H1 (cell line): ENCODE data around the gene C18orf63. TPM values are rescaled to one million over a fixed set of nuclear protein-coding genes. Genes with fewer than 3 reads are reported as not detected.

Experiments used
- CTCF ChIA-PET: fragments of 300-600 bp; sonication (Branson Sonifier 250); formaldehyde crosslinking; loops from one replicate; lab custom pipeline; 2021; ENCODE audit not compliant: partially characterized antibody; lab: Charles Lee
- POLR2A ChIA-PET: fragments of 300-600 bp; sonication (Branson Sonifier 250); formaldehyde crosslinking; loops from one replicate; lab custom pipeline; 2021; ENCODE audit warnings: inconsistent platforms; ENCODE audit not compliant: partially characterized antibody; lab: Charles Lee
- DNase-seq, 2 experiments: peaks; one replicate each; pipeline versions ENCODE4 v3.0.0 to v3.0.0-alpha.2; 2010 to 2022; ENCODE audit warnings: low spot score in 2 of 2, low read depth in 1 of 2, mixed read lengths in 1 of 2
- FAIRE-seq: peaks from 2 replicates; lab custom pipeline; 2011; peaks lifted over from hg19 to GRCh38; lab: Jason Lieb, UNC
- H2AFZ ChIP-seq: 2 replicates; pipeline ENCODE4 v1.8.1; 2012; ENCODE audit warnings: low read length, inconsistent platforms
- H2AK5ac ChIP-seq: 2 replicates; pipeline ENCODE4 v1.6.1; 2013; ENCODE audit warnings: low read depth, low read length
- H2BK120ac ChIP-seq: replicated peaks from 2 replicates; pipeline ENCODE3; 2013; ENCODE audit warnings: low read depth, low read length, inconsistent platforms
- H2BK12ac ChIP-seq: 2 replicates; pipeline ENCODE4 v1.6.1; 2013; ENCODE audit warnings: low read depth, low read length
- H2BK15ac ChIP-seq: 2 replicates; pipeline ENCODE4 v1.6.1; 2013; ENCODE audit warnings: low read length
- H2BK20ac ChIP-seq: 2 replicates; pipeline ENCODE4 v1.6.1; 2013; ENCODE audit warnings: low read length
- H2BK5ac ChIP-seq: 2 replicates; pipeline ENCODE4 v1.6.1; 2013; ENCODE audit warnings: low read depth, low read length
- H3K14ac ChIP-seq: 2 replicates; pipeline ENCODE4 v1.6.1; 2013; ENCODE audit warnings: inconsistent platforms; ENCODE audit not compliant: insufficient read length
- H3K18ac ChIP-seq: 2 replicates; pipeline ENCODE4 v1.6.1; 2013; ENCODE audit warnings: low read length; ENCODE audit errors: extremely low read depth
- H3K23ac ChIP-seq: 2 replicates; pipeline ENCODE4 v1.6.1; 2013; ENCODE audit warnings: inconsistent platforms; ENCODE audit not compliant: insufficient read length
- H3K23me2 ChIP-seq: 2 replicates; pipeline ENCODE4 v1.6.1; 2013; ENCODE audit warnings: low read depth, low read length
- H3K27ac ChIP-seq: 2 replicates; pipeline ENCODE4 v1.6.1; 2011; ENCODE audit warnings: low read depth, low read length, inconsistent platforms
- H3K27me3 ChIP-seq, 4 experiments: replicated peaks in 1 of 4; 1 replicate in 1 of 4; 2 replicates in 3 of 4; pipeline versions ENCODE4 v1.6.1 to v1.8.1; 2011 to 2013; ENCODE audit warnings: low read length in 3 of 4, mild to moderate bottlenecking in 3 of 4, inconsistent platforms in 2 of 4, mixed read lengths in 2 of 4, moderate library complexity in 1 of 4; ENCODE audit not compliant: control insufficient read depth in 3 of 4, insufficient read depth in 3 of 4; ENCODE audit errors: extremely low read depth in 1 of 4
- H3K36me3 ChIP-seq, 4 experiments: 2 replicates each; pipeline versions ENCODE4 v1.6.1 to v1.8.1; 2011 to 2013; ENCODE audit warnings: mild to moderate bottlenecking in 4 of 4, low read length in 3 of 4, moderate library complexity in 2 of 4, control low read depth in 1 of 4, inconsistent platforms in 1 of 4; ENCODE audit not compliant: insufficient read depth in 4 of 4, control insufficient read depth in 2 of 4
- H3K4ac ChIP-seq: replicated peaks from 2 replicates; pipeline ENCODE3; 2013; ENCODE audit warnings: low read length, low read depth, mixed read lengths, inconsistent platforms; ENCODE audit not compliant: insufficient read length
- H3K4me1 ChIP-seq, 4 experiments: replicated peaks in 1 of 4; 1 replicate in 1 of 4; 2 replicates in 3 of 4; pipeline versions ENCODE4 v1.6.1 to v1.8.1; 2011 to 2013; ENCODE audit warnings: low read length in 3 of 4, inconsistent platforms in 2 of 4, mixed read lengths in 1 of 4; ENCODE audit not compliant: insufficient read depth in 4 of 4, control insufficient read depth in 3 of 4
- H3K4me2 ChIP-seq, 2 experiments: 2 replicates each; pipeline versions ENCODE4 v1.6.1 to v1.8.1; 2011 to 2013; ENCODE audit warnings: low read depth in 2 of 2, low read length in 2 of 2, control low read depth in 1 of 2, inconsistent platforms in 1 of 2, mild to moderate bottlenecking in 1 of 2; ENCODE audit not compliant: insufficient read depth in 1 of 2
- H3K4me3 ChIP-seq, 4 experiments: fragments of 200-600, 300-600 bp in 1 of 4; sonication (generic), shearing (Covaris generic), sonication (Bioruptor Twin) in 1 of 4; 2 replicates each; pipeline versions ENCODE4 v1.5.1 to v1.8.1; 2011 to 2016; ENCODE audit warnings: low read length in 4 of 4, low read depth in 3 of 4, control low read depth in 2 of 4, inconsistent platforms in 2 of 4, mild to moderate bottlenecking in 2 of 4, mixed read lengths in 1 of 4, moderate library complexity in 1 of 4; ENCODE audit not compliant: insufficient read depth in 2 of 4; ENCODE audit errors: extremely low read depth in 1 of 4
- H3K56ac ChIP-seq: replicated peaks from 2 replicates; pipeline ENCODE3; 2013; ENCODE audit warnings: low read depth, mild to moderate bottlenecking, mixed read lengths, low read length, inconsistent platforms; ENCODE audit not compliant: insufficient read length
- H3K79me1 ChIP-seq: 2 replicates; pipeline ENCODE4 v1.6.1; 2013; ENCODE audit warnings: low read depth, low read length, control low read depth
- H3K79me2 ChIP-seq, 2 experiments: 2 replicates each; pipeline versions ENCODE4 v1.6.1 to v1.8.1; 2012 to 2013; ENCODE audit warnings: low read length in 2 of 2, mild to moderate bottlenecking in 2 of 2, inconsistent platforms in 1 of 2; ENCODE audit not compliant: insufficient read depth in 2 of 2, control insufficient read depth in 1 of 2
- H3K9ac ChIP-seq, 4 experiments: replicated peaks in 1 of 4; 1 replicate in 1 of 4; 2 replicates in 3 of 4; pipeline versions ENCODE4 v1.6.1 to v1.8.1; 2011 to 2013; ENCODE audit warnings: low read depth in 3 of 4, low read length in 3 of 4, control low read depth in 2 of 4, mild to moderate bottlenecking in 2 of 4, moderate library complexity in 2 of 4, inconsistent platforms in 1 of 4; ENCODE audit errors: extremely low read depth in 1 of 4
- H3K9me3 ChIP-seq, 2 experiments: 2 replicates each; pipeline versions ENCODE4 v1.6.1 to v1.8.1; 2012 to 2013; ENCODE audit warnings: mild to moderate bottlenecking in 2 of 2, moderate library complexity in 2 of 2, control low read depth in 1 of 2, inconsistent platforms in 1 of 2, low read depth in 1 of 2, low read length in 1 of 2, mixed read lengths in 1 of 2; ENCODE audit not compliant: insufficient read depth in 2 of 2
- H4K20me1 ChIP-seq, 2 experiments: replicated peaks in 1 of 2; 2 replicates each; pipeline versions ENCODE3 to v1.8.1; 2011 to 2013; ENCODE audit warnings: inconsistent platforms in 2 of 2, low read length in 2 of 2, mild to moderate bottlenecking in 1 of 2; ENCODE audit not compliant: insufficient read depth in 2 of 2, control insufficient read depth in 1 of 2
- H4K5ac ChIP-seq: 2 replicates; pipeline ENCODE4 v1.6.1; 2013; ENCODE audit warnings: low read length, low read depth, mixed read lengths, inconsistent platforms; ENCODE audit not compliant: insufficient read length
- H4K8ac ChIP-seq: 2 replicates; pipeline ENCODE4 v1.8.0; 2013; ENCODE audit warnings: mild to moderate bottlenecking, moderate library complexity, low read length, inconsistent platforms; ENCODE audit not compliant: insufficient read depth; ENCODE audit errors: extremely low read depth
- H4K91ac ChIP-seq: replicated peaks from 2 replicates; pipeline ENCODE3; 2013; ENCODE audit warnings: low read length, mixed read lengths, inconsistent platforms; ENCODE audit not compliant: insufficient read length
- CEBPB ChIP-seq: IDR thresholded peaks from 2 replicates; pipeline ENCODE4 v1.6.1; 2012; ENCODE audit warnings: low read depth, low read length
- CHD1 ChIP-seq: IDR thresholded peaks from 2 replicates; pipeline ENCODE4 v1.6.1; 2012; ENCODE audit warnings: low read depth, low read length, improper control_type of control experiment
- CTCF ChIP-seq, 3 experiments: IDR thresholded peaks; 1 replicate in 2 of 3; 2 replicates in 1 of 3; pipeline versions ENCODE4 v1.5.1 to v1.6.1; 2011; ENCODE audit warnings: low read length in 3 of 3, mild to moderate bottlenecking in 3 of 3, inconsistent platforms in 2 of 3, low read depth in 1 of 3, moderate library complexity in 1 of 3; ENCODE audit not compliant: insufficient read depth in 1 of 3; ENCODE audit errors: control extremely low read depth in 1 of 3
- HDAC6 ChIP-seq: IDR thresholded peaks from one replicate; pipeline ENCODE4 v1.7.1; 2012; ENCODE audit warnings: low read depth, mild to moderate bottlenecking, inconsistent platforms, low read length, moderate library complexity
- JUND ChIP-seq: IDR thresholded peaks from 2 replicates; pipeline ENCODE4 v1.6.1; 2011; ENCODE audit warnings: mild to moderate bottlenecking, improper control_type of control experiment, low read length
- KDM1A ChIP-seq: fragments of 200-600, 300-600 bp; sonication (generic); IDR thresholded peaks from 2 replicates; pipeline ENCODE4 v1.7.1; 2016; ENCODE audit warnings: mild to moderate bottlenecking, low read length, borderline replicate concordance
- NANOG ChIP-seq: IDR thresholded peaks from 2 replicates; pipeline ENCODE4 v1.6.1; 2011; ENCODE audit warnings: low read length, low read depth, mild to moderate bottlenecking, inconsistent platforms; ENCODE audit not compliant: insufficient read depth, poor library complexity, severe bottlenecking
- POLR2A ChIP-seq, 2 experiments: IDR thresholded peaks; 1 replicate in 1 of 2; 2 replicates in 1 of 2; pipeline ENCODE4 v1.6.1; 2011; ENCODE audit warnings: low read depth in 2 of 2, low read length in 2 of 2, mild to moderate bottlenecking in 2 of 2; ENCODE audit errors: control extremely low read depth in 1 of 2
- RAD21 ChIP-seq, 2 experiments: IDR thresholded peaks in 1 of 2; conservative IDR thresholded peaks in 1 of 2; 2 replicates each; pipeline ENCODE4 v1.6.1; 2011; ENCODE audit warnings: low read depth in 2 of 2, low read length in 2 of 2, improper control_type of control experiment in 1 of 2, inconsistent platforms in 1 of 2, mild to moderate bottlenecking in 1 of 2, moderate library complexity in 1 of 2
- SP1 ChIP-seq: IDR thresholded peaks from 2 replicates; pipeline ENCODE4 v1.6.1; 2011; ENCODE audit warnings: low read depth, low read length
- WGBS, 2 experiments: shearing (Covaris generic) in 1 of 2; methylation state at CpG; one replicate each; pipeline versions ENCODE4 v1.1.6 to v1.1.7; 2013 to 2015; ENCODE audit warnings: low lambda C conversion rate in 2 of 2, mixed read lengths in 2 of 2, inconsistent platforms in 1 of 2, low coverage in 1 of 2, missing lambda C conversion rate in 1 of 2; ENCODE audit not compliant: insufficient replicate concordance in 2 of 2, insufficient coverage in 1 of 2, insufficient read length in 1 of 2; ENCODE audit errors: extremely low coverage in 1 of 2, missing lambda C conversion rate in 1 of 2; 5-methylcytosine and 5-hydroxymethylcytosine counted together
- polyA plus RNA-seq, 7 experiments: library from polyadenylated mRNA; depleted of rRNA in 3 of 7; stranded (reverse) in 5 of 7; unstranded in 2 of 7; fragments of >200 nt in 5 of 7; fragments of 200-250 nt in 2 of 7; gene quantifications; 1 replicate in 5 of 7; 2 replicates in 1 of 7; 4 replicates in 1 of 7; pipeline versions ENCODE4 v1.2.1 to v1.2.3, GENCODE V29; 2011 to 2013; ENCODE audit warnings: missing spikeins in 2 of 7, mixed read lengths in 2 of 7
- total RNA-seq: library from RNA; stranded (reverse); fragmentation: NEBNext Ultra II Directional; extraction: Animal tissue kit (Norgen Biotek cat#: 25700); gene quantifications from 2 replicates; pipeline ENCODE4 v1.2.1, GENCODE V29; 2021
- TF ChIP-seq, protein P1 (sequence below): IDR thresholded peaks from 2 replicates; pipeline ENCODE4 v1.6.1; 2012; ENCODE audit warnings: inconsistent platforms

C18orf63 gene
- total and polyA plus RNA-seq, 2 of the 8 experiments (the other 6 are each of a cell fraction or from before 2014, with no cell fraction given): not detected

DNA sequence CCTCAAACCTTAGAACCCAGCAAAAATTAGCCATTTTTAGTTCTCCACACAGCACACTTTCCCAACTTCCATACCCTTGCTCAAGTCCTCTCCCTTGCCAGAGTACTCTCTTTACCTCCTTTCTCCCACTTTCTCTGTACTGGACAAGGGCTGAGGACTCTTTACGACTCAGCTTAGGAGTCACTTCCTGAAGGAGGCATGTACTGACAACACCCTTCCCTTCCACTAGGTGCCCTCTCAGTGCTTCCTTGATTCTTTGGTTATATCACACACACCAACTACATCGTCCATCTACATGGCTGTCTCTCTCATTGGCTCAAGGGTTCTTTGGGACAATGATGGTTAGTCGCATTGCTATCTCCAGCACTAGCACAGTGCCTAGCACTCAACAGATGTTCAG, 5.2 kb upstream of the C18orf63 start:
- 79% methylated on average over 3 of the region's 3 CpGs; no CpG with 5 or more reads in 1 of the 2 experiments for WGBS, 2 experiments
- Histone ChIP-seq H3K27ac (no peak overlapping the region), H2AFZ (peak overlapping the region; percentile 82; the same call in 1 of the 2 replicates), H3K79me1 (no peaks in the 10 kb centered on the region), H3K27me3 (no peaks in the 10 kb centered on the region), H4K5ac (no peak overlapping the region), H3K4me2 (no peak overlapping the region), H3K56ac (no peak overlapping the region), H3K23me2 (no peaks in the 10 kb centered on the region), H3K9me3 (peaks cover 0 to 10% of the 10 kb centered on the region in 2 experiments; a peak in 1 of 4 replicates), H3K79me2 (no peaks in the 10 kb centered on the region), H2BK12ac (no peak overlapping the region), H2BK120ac (no peak overlapping the region), H2BK15ac (no peak overlapping the region), H4K91ac (no peak overlapping the region), H3K4me3 (no peak overlapping the region), H2AK5ac (no peak overlapping the region), H3K23ac (no peak overlapping the region), H3K4ac (no peak overlapping the region), H4K8ac (no peak overlapping the region), H2BK5ac (no peak overlapping the region), H3K36me3 (no peaks in the 10 kb centered on the region), H3K4me1 (no peaks in the 10 kb centered on the region), H3K18ac (no peak overlapping the region), H2BK20ac (no peak overlapping the region), H4K20me1 (no peaks in the 10 kb centered on the region), H3K14ac (no peak overlapping the region), H3K9ac (no peak overlapping the region)
- POLR2A ChIA-PET: no interaction called here
- FAIRE-seq: peak; percentile 62
- DNase-seq: no peak
- CTCF ChIA-PET: interaction anchor here (0.6 to 2.4 kb wide), 12 partner anchors 14 to 1523 kb away, joined by 3 to 17 read pairs (median 3); no protein-coding TSS in a partner anchor
- TF ChIP-seq CTCF (IDR thresholded peaks at IDR 0.05; ENCODE audit: control extremely low read depth in 1 of 3, insufficient read depth in 1 of 3, low read depth in 1 of 3, low read length in 3 of 3) (peak; percentile 3 to 69 (median 35); a peak in 3 of 4 replicates), CEBPB (no peak), HDAC6 (no peak), NANOG (no peak), POLR2A (IDR thresholded peaks at IDR 0.05; ENCODE audit: control extremely low read depth in 1 of 2, low read depth in 2 of 2, low read length in 2 of 2) (no peak), SP1 (no peak), RAD21 (IDR thresholded peaks at IDR 0.05 in 1 of 2, conservative IDR thresholded peaks at IDR 0.05 in 1 of 2; ENCODE audit: low read depth in 2 of 2, low read length in 2 of 2) (peak; percentile 47 to 63; a peak in 3 of 4 replicates), JUND (no peak), CHD1 (no peak), KDM1A (no peak)
- TF ChIP-seq, protein P1, sequence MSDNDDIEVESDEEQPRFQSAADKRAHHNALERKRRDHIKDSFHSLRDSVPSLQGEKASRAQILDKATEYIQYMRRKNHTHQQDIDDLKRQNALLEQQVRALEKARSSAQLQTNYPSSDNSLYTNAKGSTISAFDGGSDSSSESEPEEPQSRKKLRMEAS: no peak
